ENCODE data around the gene PLEKHA6. TPM values are rescaled to one million over a fixed set of nuclear protein-coding genes. Genes with fewer than 3 reads are reported as not detected.

The PLEKHA6 gene
- total and polyA plus RNA-seq, 2 experiments from 2014 or later, result 2.8 to 6.2 TPM

DNA sequence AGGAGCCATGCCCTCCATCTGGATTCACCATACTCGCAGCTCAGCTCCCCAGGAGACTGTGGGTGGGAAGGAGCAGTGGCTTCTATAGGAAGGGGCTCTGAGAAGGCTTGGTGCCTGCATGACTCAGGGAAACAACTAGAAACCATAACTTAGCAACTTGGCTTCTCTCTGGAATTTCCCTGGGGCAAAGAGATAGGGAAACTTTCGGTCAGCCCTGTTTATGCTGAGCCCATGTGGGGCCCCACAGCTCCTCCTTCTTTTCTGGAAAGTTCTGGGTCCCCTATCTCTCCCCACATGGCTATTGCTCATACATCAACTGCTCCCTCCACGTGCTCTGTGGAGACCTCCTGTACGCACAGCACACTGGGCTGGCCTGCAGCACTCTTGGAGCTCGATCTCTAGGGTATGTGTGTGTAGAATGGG is 39.3 kb downstream of the PLEKHA6 start:
- Mint-ChIP-seq H3K27me3 (ENCODE audit: insufficient read depth, low read depth, poor library complexity) (peaks cover 3% of the 10 kb centered on the region), H3K36me3 (ENCODE audit: low read depth) (no peaks in the 10 kb centered on the region), H3K9me3 (no peaks in the 10 kb centered on the region; the same call in 2 of the 3 replicates), H3K27ac (no peak overlapping the region), H3K4me3 (no peak overlapping the region), H3K4me1 (peaks cover 16% of the 10 kb centered on the region)
- no peaks in the 10 kb centered on the region for H3K79me2 ChIP-seq (replicated peaks; ENCODE audit: insufficient read depth)
- no peaks in the 10 kb centered on the region; the same call in 1 of the 2 replicates for H4K20me1 ChIP-seq (replicated peaks; ENCODE audit: insufficient read depth)
- no peaks in the 10 kb centered on the region for H3K4me1 ChIP-seq (ENCODE audit: insufficient read depth)
- H2AFZ ChIP-seq, result no peak overlapping the region
- peaks cover 4% of the 10 kb centered on the region; the same call in 1 of the 2 replicates for H3K9me2 ChIP-seq (ENCODE audit: insufficient read depth)
- ATAC-seq (no peak), DNase-seq (ENCODE audit: low spot score) (no peak)
- H3K27ac ChIP-seq (ENCODE audit: low read depth), result no peak overlapping the region
- no peaks in the 10 kb centered on the region for H3F3A ChIP-seq (replicated peaks; ENCODE audit: low read depth)
- H3K27me3 ChIP-seq (ENCODE audit: insufficient read depth), result no peaks in the 10 kb centered on the region
- no peaks in the 10 kb centered on the region for H3K36me3 ChIP-seq (ENCODE audit: insufficient read depth)
- H3K4me2 ChIP-seq, result no peak overlapping the region
- H3K4me3 ChIP-seq, result no peak overlapping the region
- no peak for TF ChIP-seq STAT1 (IDR thresholded peaks at IDR 0.05; ENCODE audit: unreplicated experiment)
- TF ChIP-seq POLR2AphosphoS5 (IDR thresholded peaks at IDR 0.05; ENCODE audit: low read depth), result no peak
- no peak for TF ChIP-seq ZNF114 (CRISPR knock-in tag; IDR thresholded peaks at IDR 0.05)
- no peak for TF ChIP-seq ZNF462 (CRISPR knock-in tag; IDR thresholded peaks at IDR 0.05)
- TF ChIP-seq REST (IDR thresholded peaks at IDR 0.05; ENCODE audit: unreplicated experiment), result no peak

Data from GM23338 (cell line).